Gastroesophageal sphincter (tissue), 4 donors: ENCODE data around the gene IZUMO1. TPM values are rescaled to one million over a fixed set of nuclear protein-coding genes. Genes with fewer than 3 reads are reported as not detected.

Source experiments
- ATAC-seq: fragments of 150-250 bp; one replicate; pipeline ENCODE4 v1.9.1; 2016; ENCODE audit warnings: mild to moderate bottlenecking, moderate library complexity
- H3K27ac ChIP-seq, 4 donors: fragments of 200-600 bp; sonication (generic) in 3 of 4; 1 replicate in 3 of 4; 2 replicates in 1 of 4; pipeline ENCODE4 v1.5.1; 2016 to 2019
- H3K27me3 ChIP-seq: fragments of 200-600 bp; sonication (generic); one replicate; pipeline ENCODE4 v1.5.1; 2019
- H3K36me3 ChIP-seq, 2 donors: fragments of 200-600 bp; sonication (generic); one replicate each; pipeline ENCODE4 v1.5.1; 2019; ENCODE audit warnings: control low read depth in 1 of 2
- H3K4me1 ChIP-seq, 3 donors: fragments of 200-600 bp; sonication (generic); 1 replicate in 2 of 3; 2 replicates in 1 of 3; pipeline ENCODE4 v1.5.1; 2016 to 2019; ENCODE audit warnings: control low read depth in 2 of 3
- H3K4me3 ChIP-seq, 2 donors: fragments of 200-600 bp; sonication (generic); one replicate each; pipeline ENCODE4 v1.5.1; 2019; ENCODE audit warnings: mild to moderate bottlenecking in 1 of 2, moderate library complexity in 1 of 2
- H3K9me3 ChIP-seq, 3 donors: fragments of 200-600 bp; sonication (generic); one replicate each; pipeline ENCODE4 v1.5.1; 2017 to 2019; ENCODE audit warnings: control low read depth in 2 of 3
- CTCF ChIP-seq, 4 experiments: fragments of 200-600 bp in 2 of 4; fragments of 450-650 bp in 2 of 4; sonication (generic) in 1 of 4; IDR thresholded peaks; one replicate each; pipeline ENCODE4 v1.5.1; 2017 to 2019; ENCODE audit warnings: antibody characterized with exemption in 4 of 4, mild to moderate bottlenecking in 2 of 4, moderate library complexity in 2 of 4
- EP300 ChIP-seq: sonication (generic); formaldehyde crosslinking; IDR thresholded peaks from one replicate; pipeline ENCODE4 v1.6.1; 2017; ENCODE audit warnings: antibody characterized with exemption, mild to moderate bottlenecking
- POLR2A ChIP-seq, 2 donors: fragments of 450-650 bp; IDR thresholded peaks; one replicate each; pipeline ENCODE4 v1.6.1; 2017; ENCODE audit warnings: antibody characterized with exemption in 2 of 2, mild to moderate bottlenecking in 2 of 2, moderate library complexity in 1 of 2
- POLR2AphosphoS5 ChIP-seq: sonication (generic); formaldehyde crosslinking; IDR thresholded peaks from one replicate; pipeline ENCODE4 v1.6.1; 2017; ENCODE audit warnings: antibody characterized with exemption
- WGBS, 2 donors: methylation state at CpG; one replicate each; pipeline ENCODE4 v1.1.5; 2018; ENCODE audit warnings: low coverage in 1 of 2; 5-methylcytosine and 5-hydroxymethylcytosine counted together
- total RNA-seq, 4 donors: library from RNA; depleted of rRNA; stranded (reverse); fragments of >200 nt; gene quantifications; one replicate each; pipeline ENCODE4 v1.1.0, GENCODE V29; 2016

IZUMO1 gene
- total RNA-seq, 4 donors from 2014 or later = 0.27 TPM; not detected in 3

- Histone ChIP-seq H3K27me3 (no peaks in the 10 kb centered on the region), H3K9me3 (no peaks in the 10 kb centered on the region), H3K4me3 (no peak overlapping the region), H3K36me3 (no peaks in the 10 kb centered on the region), H3K27ac (no peak overlapping the region), H3K4me1 (peaks cover 0 to 14% (median 7%) of the 10 kb centered on the region in 3 donors)
- 65 to 74% methylated on average over 5 of the region's 5 CpGs for WGBS, 2 donors
- no peak for ATAC-seq
- no peak for TF ChIP-seq CTCF (IDR thresholded peaks at IDR 0.05)
- no peak for TF ChIP-seq EP300
- no peak for TF ChIP-seq POLR2A (IDR thresholded peaks at IDR 0.05)
- no peak for TF ChIP-seq POLR2AphosphoS5
These were observed 37.8 kb upstream of the IZUMO1 start for GRCh38 chr19:48784527-48784926.

GRCh38 chr19:48780631-48781391, 34.1 kb upstream of the IZUMO1 start:
- peaks cover 0 to 14% (median 7%) of the 10 kb centered on the region in 3 donors for H3K4me1 ChIP-seq
- no peak overlapping the region for H3K4me3 ChIP-seq
- H3K9me3 ChIP-seq = no peaks in the 10 kb centered on the region
- WGBS, 2 donors = 49 to 72% methylated on average over 9 to 14 of the region's 14 CpGs
- H3K36me3 ChIP-seq = no peaks in the 10 kb centered on the region
- TF ChIP-seq POLR2AphosphoS5 (no peak), EP300 (no peak), POLR2A (IDR thresholded peaks at IDR 0.05) (no peak)
- no peaks in the 10 kb centered on the region for H3K27me3 ChIP-seq
- H3K27ac ChIP-seq = peak overlapping the region in 2 of 4 donors; percentile 43 to 57
- no peak for ATAC-seq

- WGBS, 2 donors = 56 to 67% methylated on average over 1 of the region's 1 CpG
- no peaks in the 10 kb centered on the region for H3K36me3 ChIP-seq
- no peak for TF ChIP-seq POLR2AphosphoS5
- TF ChIP-seq POLR2A (IDR thresholded peaks at IDR 0.05) = no peak
- TF ChIP-seq EP300 = no peak
- TF ChIP-seq CTCF (IDR thresholded peaks at IDR 0.05) = no peak
- no peaks in the 10 kb centered on the region for H3K27me3 ChIP-seq
- H3K9me3 ChIP-seq = no peaks in the 10 kb centered on the region
- peaks cover 0 to 14% (median 7%) of the 10 kb centered on the region in 3 donors for H3K4me1 ChIP-seq
- no peak overlapping the region for H3K27ac ChIP-seq
- no peak overlapping the region for H3K4me3 ChIP-seq
- no peak for ATAC-seq
These were observed 32.9 kb upstream of the IZUMO1 start for GRCh38 chr19:48779636-48780035.

GRCh38 chr19:48777720-48778119, 31.0 kb upstream of the IZUMO1 start:
- no peak for ATAC-seq
- H3K9me3 ChIP-seq = no peaks in the 10 kb centered on the region
- WGBS, 2 donors = 81% methylated on average over 9 of the region's 12 CpGs; no CpG with 5 or more reads in 1 of the 2 donors
- no peak for TF ChIP-seq EP300
- no peak for TF ChIP-seq CTCF (IDR thresholded peaks at IDR 0.05)
- TF ChIP-seq POLR2AphosphoS5 = no peak
- TF ChIP-seq POLR2A (IDR thresholded peaks at IDR 0.05) = no peak
- H3K36me3 ChIP-seq = no peaks in the 10 kb centered on the region
- H3K27ac ChIP-seq = no peak overlapping the region
- H3K27me3 ChIP-seq = no peaks in the 10 kb centered on the region
- H3K4me3 ChIP-seq = no peak overlapping the region
- H3K4me1 ChIP-seq = peaks cover 0 to 11% (median 7%) of the 10 kb centered on the region in 3 donors

- TF ChIP-seq POLR2AphosphoS5 (no peak), CTCF (IDR thresholded peaks at IDR 0.05) (no peak), EP300 (no peak), POLR2A (IDR thresholded peaks at IDR 0.05) (no peak)
These were observed 30.4 kb upstream of the IZUMO1 start for GRCh38 chr19:48777139-48777538.

More at GRCh38 chr19:48777139-48777538, 30.4 kb upstream of the IZUMO1 start:
- Histone ChIP-seq H3K9me3 (no peaks in the 10 kb centered on the region), H3K4me3 (no peak overlapping the region), H3K27me3 (no peaks in the 10 kb centered on the region), H3K36me3 (no peaks in the 10 kb centered on the region), H3K4me1 (peaks cover 0 to 5% (median 4%) of the 10 kb centered on the region in 3 donors), H3K27ac (no peak overlapping the region)
- 90 to 96% methylated on average over 2 to 5 of the region's 5 CpGs for WGBS, 2 donors
- no peak for ATAC-seq
